Liver (tissue), 9 donors: ENCODE results near the gene MEP1A. TPM values are rescaled to one million over a fixed set of nuclear protein-coding genes. Genes with fewer than 3 reads are reported as not detected.

Source experiments
- DNase-seq: peaks from one replicate; pipeline ENCODE4 v3.0.0-alpha.2; 2017; ENCODE audit warnings: low spot score
- H3K27ac ChIP-seq, 2 donors: one replicate each; pipeline ENCODE4 v1.7.0; 2013; ENCODE audit warnings: inconsistent platforms in 2 of 2, low read length in 2 of 2, control low read depth in 1 of 2, low read depth in 1 of 2, mild to moderate bottlenecking in 1 of 2
- H3K27me3 ChIP-seq, 4 donors: one replicate each; pipeline versions ENCODE4 v1.6.1 to v1.7.0; 2013; ENCODE audit warnings: low read length in 3 of 4, inconsistent platforms in 1 of 4, mild to moderate bottlenecking in 1 of 4, moderate library complexity in 1 of 4; ENCODE audit not compliant: control insufficient read depth in 4 of 4, insufficient read depth in 4 of 4
- H3K36me3 ChIP-seq, 4 donors: one replicate each; pipeline versions ENCODE4 v1.6.1 to v1.7.0; 2013; ENCODE audit warnings: low read length in 3 of 4, mild to moderate bottlenecking in 3 of 4, low read depth in 1 of 4, moderate library complexity in 1 of 4; ENCODE audit not compliant: control insufficient read depth in 4 of 4, insufficient read depth in 3 of 4
- H3K4me1 ChIP-seq, 4 donors: one replicate each; pipeline versions ENCODE4 v1.6.1 to v1.7.0; 2013; ENCODE audit warnings: low read length in 3 of 4, mild to moderate bottlenecking in 3 of 4, moderate library complexity in 1 of 4; ENCODE audit not compliant: control insufficient read depth in 4 of 4, insufficient read depth in 4 of 4
- H3K4me3 ChIP-seq, 3 donors: one replicate each; pipeline versions ENCODE4 v1.6.1 to v1.7.0; 2013; ENCODE audit warnings: low read length in 3 of 3, control low read depth in 1 of 3, low read depth in 1 of 3, mild to moderate bottlenecking in 1 of 3
- H3K9ac ChIP-seq, 2 donors: one replicate each; pipeline ENCODE4 v1.7.0; 2013; ENCODE audit warnings: low read length in 2 of 2, mild to moderate bottlenecking in 2 of 2, moderate library complexity in 2 of 2, control low read depth in 1 of 2, low read depth in 1 of 2
- H3K9me3 ChIP-seq, 4 donors: one replicate each; pipeline versions ENCODE4 v1.6.1 to v1.7.0; 2013; ENCODE audit warnings: low read length in 3 of 4; ENCODE audit not compliant: control insufficient read depth in 4 of 4
- ATF3 ChIP-seq: IDR thresholded peaks from 2 replicates; pipeline ENCODE4 v1.6.1; 2016; ENCODE audit warnings: antibody characterized with exemption
- CTCF ChIP-seq: fragments of 150-350 bp; IDR thresholded peaks from 2 replicates; pipeline ENCODE4 v1.5.1; 2017; ENCODE audit warnings: improper control_type of control experiment, low read depth, low read length; ENCODE audit not compliant: missing input control
- EGR1 ChIP-seq, 2 donors: IDR thresholded peaks; 2 replicates each; pipeline ENCODE4 v1.6.1; 2016 to 2018; ENCODE audit warnings: antibody characterized with exemption in 2 of 2, low read depth in 2 of 2
- FOXA1 ChIP-seq: IDR thresholded peaks from 2 replicates; pipeline ENCODE4 v1.6.1; 2016; ENCODE audit warnings: antibody characterized with exemption
- HNF4A ChIP-seq, 2 donors: conservative IDR thresholded peaks; 2 replicates each; pipeline ENCODE4 v1.6.1; 2016; ENCODE audit warnings: antibody characterized with exemption in 2 of 2, mild to moderate bottlenecking in 2 of 2
- JUND ChIP-seq, 2 donors: IDR thresholded peaks; 2 replicates each; pipeline ENCODE4 v1.6.1; 2016; ENCODE audit warnings: antibody characterized with exemption in 2 of 2
- MAX ChIP-seq: IDR thresholded peaks from 2 replicates; pipeline ENCODE4 v1.6.1; 2016; ENCODE audit warnings: antibody characterized with exemption
- NR2F2 ChIP-seq: IDR thresholded peaks from 2 replicates; pipeline ENCODE4 v1.6.1; 2016; ENCODE audit warnings: antibody characterized with exemption
- RAD21 ChIP-seq, 2 donors: IDR thresholded peaks; 2 replicates each; pipeline ENCODE4 v1.6.1; 2016; ENCODE audit warnings: antibody characterized with exemption in 2 of 2, mild to moderate bottlenecking in 2 of 2
- REST ChIP-seq: IDR thresholded peaks from 2 replicates; pipeline ENCODE4 v1.6.1; 2016; ENCODE audit warnings: antibody characterized with exemption, mild to moderate bottlenecking
- SP1 ChIP-seq: IDR thresholded peaks from 2 replicates; pipeline ENCODE4 v1.6.1; 2018; ENCODE audit warnings: antibody characterized with exemption, mild to moderate bottlenecking
- TAF1 ChIP-seq: conservative IDR thresholded peaks from 2 replicates; pipeline ENCODE4 v1.6.1; 2016; ENCODE audit warnings: antibody characterized with exemption, mild to moderate bottlenecking
- WGBS: extraction: QIAGEN DNeasy Blood & Tissue Kit; methylation state at CpG from one replicate; pipeline ENCODE4 v1.1.7; 2013; 5-methylcytosine and 5-hydroxymethylcytosine counted together
- polyA plus RNA-seq, 2 donors: library from polyadenylated mRNA; stranded (reverse) in 1 of 2; unstranded in 1 of 2; fragments of 200-250 nt in 1 of 2; fragments of >200 nt in 1 of 2; fragmentation: Nextera tagmentation in 1 of 2; extraction: Ambion mirVana in 1 of 2; gene quantifications; one replicate each; pipeline versions ENCODE4 v1.2.1 to v1.2.3, GENCODE V29; 2013 to 2015
- total RNA-seq, 2 donors: library from RNA; depleted of rRNA; stranded (reverse); fragments of >200 nt; gene quantifications; one replicate each; pipeline ENCODE4 v1.2.3, GENCODE V29; 2014
- donor health status: healthy.
- donor health status: healthy.
- donor health status: healthy.
- donor health status: healthy.
- donor health status: healthy.

Gene MEP1A
- total and polyA plus RNA-seq, 4 donors, result 0.01 to 1.8 (median 0.08) TPM; not detected in 1

- H3K9ac ChIP-seq, result no peak overlapping the region
- H3K4me1 ChIP-seq, result no peaks in the 10 kb centered on the region
- 79% methylated on average over 2 of the region's 2 CpGs for WGBS
- no peak overlapping the region for H3K4me3 ChIP-seq
- TF ChIP-seq HNF4A (conservative IDR thresholded peaks at IDR 0.05) (no peak), TAF1 (no peak), FOXA1 (no peak), REST (no peak), SP1 (no peak), CTCF (no peak), JUND (IDR thresholded peaks at IDR 0.05) (no peak), RAD21 (IDR thresholded peaks at IDR 0.05) (no peak)
- H3K27me3 ChIP-seq, result no peaks in the 10 kb centered on the region
- H3K9me3 ChIP-seq, result no peaks in the 10 kb centered on the region
- H3K36me3 ChIP-seq, result no peaks in the 10 kb centered on the region
- no peak for DNase-seq
- H3K27ac ChIP-seq, result no peak overlapping the region
Observed at GRCh38 chr6:46745973-46746372, 47.2 kb upstream of the MEP1A start.

- DNase-seq, result no peak
- TF ChIP-seq HNF4A (conservative IDR thresholded peaks at IDR 0.05) (no peak), MAX (no peak), JUND (IDR thresholded peaks at IDR 0.05) (no peak), RAD21 (IDR thresholded peaks at IDR 0.05) (no peak), FOXA1 (no peak), EGR1 (IDR thresholded peaks at IDR 0.05; ENCODE audit: low read depth in 2 of 2) (no peak), TAF1 (no peak), NR2F2 (no peak), ATF3 (no peak), REST (no peak)
- 86% methylated on average over 1 of the region's 1 CpG for WGBS
Observed at GRCh38 chr6:46746696-46747095, 46.5 kb upstream of the MEP1A start, which contains the start of gene ANKRD66. TSS of gene ANKRD66 (plus strand) at chr6:46746933. CDS start at chr6:46751949, 5,016 bp downstream.

More at GRCh38 chr6:46746696-46747095, 46.5 kb upstream of the MEP1A start, which contains the start of gene ANKRD66:
- Histone ChIP-seq H3K27ac (no peak within 1 kb of the TSS), H3K9ac (no peak within 1 kb of the TSS), H3K4me3 (no peak within 1 kb of the TSS), H3K27me3 (no peaks in the 10 kb centered on the region), H3K9me3 (no peaks in the 10 kb centered on the region), H3K4me1 (no peaks in the 10 kb centered on the region), H3K36me3 (no peaks in the 10 kb centered on the region)
